HG03039 (cell line): ENCODE data around the gene AGTRAP.

Experiments
- ATAC-seq: cut with Tn5 transposase; IDR thresholded peaks from one replicate; pipeline ENCODE4 v1.9.1; 2021; ENCODE audit warnings: mild to moderate bottlenecking, moderate library complexity; ENCODE audit not compliant: unreplicated experiment

Gene AGTRAP

GRCh38 chr1:11731691-11732283, 4.1 kb upstream of the AGTRAP start:
- ATAC-seq = no peak

GRCh38 chr1:11733306-11733705, 2.6 kb upstream of the AGTRAP start:
- ATAC-seq = no peak

GRCh38 chr1:11735531-11735853, 444 bp upstream of the AGTRAP start:
- no peak for ATAC-seq

- no peak for ATAC-seq
These were observed 1.1 kb downstream of the AGTRAP start for GRCh38 chr1:11736746-11737639.

GRCh38 chr1:11738096-11738495, 2.2 kb downstream of the AGTRAP start:
- ATAC-seq = no peak

- no peak for ATAC-seq
These were observed 2.8 kb downstream of the AGTRAP start for GRCh38 chr1:11738783-11739182.

GRCh38 chr1:11740258-11741192, 4.6 kb downstream of the AGTRAP start:
- ATAC-seq = no peak

GRCh38 chr1:11741482-11741881, 5.5 kb downstream of the AGTRAP start:
- ATAC-seq = no peak

GRCh38 chr1:11741919-11742558, 6.1 kb downstream of the AGTRAP start:
- no peak for ATAC-seq

GRCh38 chr1:11744287-11744686, 8.4 kb downstream of the AGTRAP start:
- ATAC-seq = no peak

GRCh38 chr1:11746092-11746491, 10.2 kb downstream of the AGTRAP start:
- no peak for ATAC-seq

- ATAC-seq = no peak
These were observed 11.0 kb downstream of the AGTRAP start for GRCh38 chr1:11746795-11747487.

- no peak for ATAC-seq
These were observed 12.6 kb downstream of the AGTRAP start for GRCh38 chr1:11748294-11749202.

GRCh38 chr1:11749203-11749689, 13.3 kb downstream of the AGTRAP start:
- no peak for ATAC-seq

GRCh38 chr1:11749996-11750395, 14.1 kb downstream of the AGTRAP start:
- ATAC-seq = no peak

- ATAC-seq = no peak
These were observed 15.2 kb downstream of the AGTRAP start for GRCh38 chr1:11751087-11751486.

- no peak for ATAC-seq
These were observed 16.6 kb downstream of the AGTRAP start for GRCh38 chr1:11752359-11753088.

GRCh38 chr1:11753555-11754208, 17.7 kb downstream of the AGTRAP start:
- no peak for ATAC-seq
